HepG2 (cell line): ENCODE results near the gene YIPF5. TPM values are rescaled to one million over a fixed set of nuclear protein-coding genes. Genes with fewer than 3 reads are reported as not detected.

Experiments used
- ARNT2 ChIP-seq: sonication (generic); formaldehyde crosslinking; IDR thresholded peaks from 2 replicates; pipeline ENCODE4 v1.8.0; 2022; ENCODE audit warnings: mild to moderate bottlenecking, low read depth, missing genetic modification reagents, moderate library complexity
- ASH2L ChIP-seq: fragments of 300-600, 200-600 bp; sonication (generic); IDR thresholded peaks from 2 replicates; pipeline ENCODE4 v1.7.0; 2017; ENCODE audit warnings: low read depth, mild to moderate bottlenecking, moderate library complexity, mixed read lengths, low read length; ENCODE audit not compliant: insufficient read length
- MATR3 ChIP-seq: sonication (generic); formaldehyde crosslinking; IDR thresholded peaks from 2 replicates; pipeline ENCODE4 v1.4.0; 2020; ENCODE audit warnings: missing genetic modification reagents
- MYC ChIP-seq: sonication (generic); formaldehyde crosslinking; IDR thresholded peaks from 2 replicates; pipeline ENCODE4 v1.9.0; 2021; ENCODE audit warnings: missing genetic modification reagents, borderline replicate concordance
- NFKB2 ChIP-seq: sonication (generic); formaldehyde crosslinking; IDR thresholded peaks from 2 replicates; pipeline ENCODE4 v1.4.0; 2020; ENCODE audit warnings: missing genetic modification reagents, borderline replicate concordance
- NRL ChIP-seq: sonication (generic); formaldehyde crosslinking; IDR thresholded peaks from 2 replicates; pipeline ENCODE4 v1.5.0; 2020; ENCODE audit warnings: missing genetic modification reagents, mild to moderate bottlenecking, moderate library complexity, borderline replicate concordance
- PCBP1 ChIP-seq: fragments of 200-400 bp; formaldehyde crosslinking; IDR thresholded peaks from 2 replicates; pipeline ENCODE4 v1.6.1; 2017; ENCODE audit warnings: mild to moderate bottlenecking, low read depth, low read length, borderline replicate concordance
- SKI ChIP-seq: fragments of 450-650 bp; IDR thresholded peaks from one replicate; pipeline ENCODE4 v1.6.1; 2018; ENCODE audit warnings: mild to moderate bottlenecking; ENCODE audit not compliant: partially characterized antibody
- SMYD3 ChIP-seq: sonication (generic); formaldehyde crosslinking; IDR thresholded peaks from 2 replicates; pipeline ENCODE4 v1.8.1; 2023; ENCODE audit warnings: mild to moderate bottlenecking, missing genetic modification reagents
- SYNCRIP ChIP-seq: fragments of 200-400 bp; formaldehyde crosslinking; IDR thresholded peaks from 2 replicates; pipeline ENCODE4 v1.6.1; 2018; ENCODE audit warnings: mild to moderate bottlenecking, low read depth, low read length; ENCODE audit not compliant: insufficient read depth
- ZBTB39 ChIP-seq: sonication (generic); formaldehyde crosslinking; IDR thresholded peaks from 2 replicates; pipeline ENCODE4 v1.5.0; 2020; ENCODE audit warnings: missing genetic modification reagents
- ZFAT ChIP-seq: sonication (generic); formaldehyde crosslinking; conservative IDR thresholded peaks from 2 replicates; pipeline ENCODE4 v1.8.1; 2023; ENCODE audit warnings: missing genetic modification reagents, inconsistent platforms
- ZNF224 ChIP-seq: sonication (generic); formaldehyde crosslinking; IDR thresholded peaks from 2 replicates; pipeline ENCODE4 v1.5.0; 2020; ENCODE audit warnings: mild to moderate bottlenecking, missing genetic modification reagents
- ZNF441 ChIP-seq: sonication (generic); formaldehyde crosslinking; IDR thresholded peaks from 2 replicates; pipeline ENCODE4 v1.7.0; 2021; ENCODE audit warnings: missing genetic modification reagents, borderline replicate concordance
- ZNF446 ChIP-seq: sonication (generic); formaldehyde crosslinking; IDR thresholded peaks from 2 replicates; pipeline ENCODE4 v1.5.0; 2020; ENCODE audit warnings: mild to moderate bottlenecking, missing genetic modification reagents
- ZNF691 ChIP-seq: sonication (generic); formaldehyde crosslinking; IDR thresholded peaks from 2 replicates; pipeline ENCODE4 v1.4.0; 2020; ENCODE audit warnings: missing genetic modification reagents, low read depth, mild to moderate bottlenecking, borderline replicate concordance
- polyA plus RNA-seq, 8 experiments: library from polyadenylated mRNA; depleted of rRNA in 3 of 8; stranded (reverse) in 7 of 8; unstranded in 1 of 8; fragments of >200 nt; fragmentation: Illumina TruSeq in 4 of 8; extraction: Trizol in 4 of 8; gene quantifications; 2 replicates each; pipeline versions ENCODE4 v1.2.1 to v1.2.3, GENCODE V29; 2011 to 2016; ENCODE audit warnings: low read depth in 4 of 8, missing spikeins in 1 of 8, mixed read lengths in 1 of 8; ENCODE audit not compliant: insufficient read depth in 1 of 8
- total RNA-seq, 5 experiments: library from RNA; depleted of rRNA; stranded (reverse); fragments of >200 nt; fragmentation: Illumina TruSeq; extraction: Trizol; gene quantifications; 2 replicates each; pipeline ENCODE4 v1.2.3, GENCODE V29; 2016; ENCODE audit warnings: low read depth in 1 of 5
- TF ChIP-seq, protein P1 (sequence below): IDR thresholded peaks from 2 replicates; pipeline ENCODE4 v1.6.1; 2016
- TF ChIP-seq, protein P2 (sequence below): sonication (generic); formaldehyde crosslinking; conservative IDR thresholded peaks from 2 replicates; pipeline ENCODE4 v1.5.0; 2020; ENCODE audit warnings: missing genetic modification reagents
- TF ChIP-seq, protein P3 (sequence below): sonication (generic); formaldehyde crosslinking; IDR thresholded peaks from 2 replicates; pipeline ENCODE4 v1.4.0; 2020; ENCODE audit warnings: missing genetic modification reagents

The YIPF5 gene
- total and polyA plus RNA-seq, 2 of the 13 experiments (the other 11 are each of a cell fraction or from before 2014, with no cell fraction given), result 61.4 to 73.6 TPM

- no peak for TF ChIP-seq ZNF446 (CRISPR knock-in tag)
- no peak for TF ChIP-seq ZBTB39 (CRISPR knock-in tag)
- peak; percentile 85; the same call in 1 of the 2 replicates for TF ChIP-seq NFKB2 (CRISPR knock-in tag)
- no peak for TF ChIP-seq ZNF691
- TF ChIP-seq SMYD3 (CRISPR knock-in tag), result no peak
- no peak for TF ChIP-seq MATR3 (CRISPR knock-in tag)
- no peak for TF ChIP-seq ZFAT (CRISPR knock-in tag)
- TF ChIP-seq, protein P1, sequence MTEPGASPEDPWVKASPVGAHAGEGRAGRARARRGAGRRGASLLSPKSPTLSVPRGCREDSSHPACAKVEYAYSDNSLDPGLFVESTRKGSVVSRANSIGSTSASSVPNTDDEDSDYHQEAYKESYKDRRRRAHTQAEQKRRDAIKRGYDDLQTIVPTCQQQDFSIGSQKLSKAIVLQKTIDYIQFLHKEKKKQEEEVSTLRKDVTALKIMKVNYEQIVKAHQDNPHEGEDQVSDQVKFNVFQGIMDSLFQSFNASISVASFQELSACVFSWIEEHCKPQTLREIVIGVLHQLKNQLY (CRISPR knock-in tag), result no peak
- TF ChIP-seq ASH2L, result peak; percentile 85
- TF ChIP-seq MYC (CRISPR knock-in tag), result peak; percentile 72; the same call in 1 of the 2 replicates
- TF ChIP-seq SYNCRIP, result no peak
- peak; percentile 51; the same call in 1 of the 2 replicates for TF ChIP-seq ZNF441
- TF ChIP-seq, protein P2, sequence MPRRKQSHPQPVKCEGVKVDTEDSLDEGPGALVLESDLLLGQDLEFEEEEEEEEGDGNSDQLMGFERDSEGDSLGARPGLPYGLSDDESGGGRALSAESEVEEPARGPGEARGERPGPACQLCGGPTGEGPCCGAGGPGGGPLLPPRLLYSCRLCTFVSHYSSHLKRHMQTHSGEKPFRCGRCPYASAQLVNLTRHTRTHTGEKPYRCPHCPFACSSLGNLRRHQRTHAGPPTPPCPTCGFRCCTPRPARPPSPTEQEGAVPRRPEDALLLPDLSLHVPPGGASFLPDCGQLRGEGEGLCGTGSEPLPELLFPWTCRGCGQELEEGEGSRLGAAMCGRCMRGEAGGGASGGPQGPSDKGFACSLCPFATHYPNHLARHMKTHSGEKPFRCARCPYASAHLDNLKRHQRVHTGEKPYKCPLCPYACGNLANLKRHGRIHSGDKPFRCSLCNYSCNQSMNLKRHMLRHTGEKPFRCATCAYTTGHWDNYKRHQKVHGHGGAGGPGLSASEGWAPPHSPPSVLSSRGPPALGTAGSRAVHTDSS (CRISPR knock-in tag), result peak; percentile 74; the same call in 1 of the 2 replicates
- 0 out of 2 replicates have a peak, but pooled peaks have one; percentile 64 for TF ChIP-seq PCBP1
- TF ChIP-seq NRL (CRISPR knock-in tag), result peak; percentile 84
- TF ChIP-seq ARNT2, result no peak
- no peak for TF ChIP-seq ZNF224
- TF ChIP-seq, protein P3, sequence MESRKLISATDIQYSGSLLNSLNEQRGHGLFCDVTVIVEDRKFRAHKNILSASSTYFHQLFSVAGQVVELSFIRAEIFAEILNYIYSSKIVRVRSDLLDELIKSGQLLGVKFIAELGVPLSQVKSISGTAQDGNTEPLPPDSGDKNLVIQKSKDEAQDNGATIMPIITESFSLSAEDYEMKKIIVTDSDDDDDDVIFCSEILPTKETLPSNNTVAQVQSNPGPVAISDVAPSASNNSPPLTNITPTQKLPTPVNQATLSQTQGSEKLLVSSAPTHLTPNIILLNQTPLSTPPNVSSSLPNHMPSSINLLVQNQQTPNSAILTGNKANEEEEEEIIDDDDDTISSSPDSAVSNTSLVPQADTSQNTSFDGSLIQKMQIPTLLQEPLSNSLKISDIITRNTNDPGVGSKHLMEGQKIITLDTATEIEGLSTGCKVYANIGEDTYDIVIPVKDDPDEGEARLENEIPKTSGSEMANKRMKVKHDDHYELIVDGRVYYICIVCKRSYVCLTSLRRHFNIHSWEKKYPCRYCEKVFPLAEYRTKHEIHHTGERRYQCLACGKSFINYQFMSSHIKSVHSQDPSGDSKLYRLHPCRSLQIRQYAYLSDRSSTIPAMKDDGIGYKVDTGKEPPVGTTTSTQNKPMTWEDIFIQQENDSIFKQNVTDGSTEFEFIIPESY (CRISPR knock-in tag), result no peak
- no peak for TF ChIP-seq SKI
Measured at GRCh38 chr5:144170276-144171024, at the start of gene YIPF5, which contains the start of gene KCTD16 (continued).
